ENCODE results near the gene ENOX1.

DNA sequence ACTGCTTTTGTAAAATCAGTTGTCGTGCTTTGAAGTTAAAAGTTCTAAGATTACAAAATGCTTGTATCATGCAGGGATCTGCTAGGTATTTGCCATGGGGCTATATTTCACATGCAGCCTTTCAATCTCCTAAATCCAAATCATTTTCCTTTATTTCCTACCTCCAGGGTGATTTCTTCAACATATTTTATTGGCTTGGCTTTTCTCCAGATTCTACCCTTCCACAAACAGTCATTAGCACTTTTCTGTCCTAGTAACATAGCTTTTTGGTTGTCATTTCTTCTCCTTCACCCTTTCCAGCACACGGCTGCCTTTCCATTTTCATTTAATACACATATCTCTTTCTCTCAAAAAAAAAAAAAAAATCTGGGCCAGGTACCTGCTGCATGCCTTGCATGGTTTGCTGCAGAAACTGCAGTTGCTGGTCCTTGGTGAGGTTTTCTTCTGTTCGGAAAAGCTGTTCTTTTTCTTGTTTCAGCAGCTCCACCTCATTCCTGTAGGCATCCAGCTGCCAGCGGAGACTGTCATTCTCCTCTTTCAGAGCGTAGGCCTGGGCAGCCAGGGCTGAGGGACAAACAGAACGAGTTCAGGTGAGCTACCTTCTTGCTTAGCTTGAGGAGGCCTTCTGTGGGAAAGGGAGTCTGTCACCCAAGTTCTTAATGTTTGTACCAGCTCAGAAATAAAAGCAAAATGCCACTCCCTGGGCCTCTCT, 488.6 kb downstream of the ENOX1 start:
- TF ChIP-seq, protein P1, sequence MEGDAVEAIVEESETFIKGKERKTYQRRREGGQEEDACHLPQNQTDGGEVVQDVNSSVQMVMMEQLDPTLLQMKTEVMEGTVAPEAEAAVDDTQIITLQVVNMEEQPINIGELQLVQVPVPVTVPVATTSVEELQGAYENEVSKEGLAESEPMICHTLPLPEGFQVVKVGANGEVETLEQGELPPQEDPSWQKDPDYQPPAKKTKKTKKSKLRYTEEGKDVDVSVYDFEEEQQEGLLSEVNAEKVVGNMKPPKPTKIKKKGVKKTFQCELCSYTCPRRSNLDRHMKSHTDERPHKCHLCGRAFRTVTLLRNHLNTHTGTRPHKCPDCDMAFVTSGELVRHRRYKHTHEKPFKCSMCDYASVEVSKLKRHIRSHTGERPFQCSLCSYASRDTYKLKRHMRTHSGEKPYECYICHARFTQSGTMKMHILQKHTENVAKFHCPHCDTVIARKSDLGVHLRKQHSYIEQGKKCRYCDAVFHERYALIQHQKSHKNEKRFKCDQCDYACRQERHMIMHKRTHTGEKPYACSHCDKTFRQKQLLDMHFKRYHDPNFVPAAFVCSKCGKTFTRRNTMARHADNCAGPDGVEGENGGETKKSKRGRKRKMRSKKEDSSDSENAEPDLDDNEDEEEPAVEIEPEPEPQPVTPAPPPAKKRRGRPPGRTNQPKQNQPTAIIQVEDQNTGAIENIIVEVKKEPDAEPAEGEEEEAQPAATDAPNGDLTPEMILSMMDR (IDR thresholded peaks at IDR 0.05) = no peak
- TF ChIP-seq POLR2A (IDR thresholded peaks at IDR 0.05) = no peak
